ENCODE results near the gene HS6ST2.

The HS6ST2 gene

GRCh38 chrX:132876523-132877338 is 81.7 kb downstream of the HS6ST2 start:
- Histone ChIP-seq H3K4me1 (ENCODE audit: control insufficient read depth in 1 of 2, insufficient read depth in 1 of 2, low read depth in 1 of 2, low read length in 1 of 2) (no peaks in the 10 kb centered on the region), H3K27ac (no peak overlapping the region), H3K36me3 (no peaks in the 10 kb centered on the region), H3K4me3 (ENCODE audit: low read depth in 1 of 2, low read length in 1 of 2) (no peak overlapping the region), H3K9me3 (no peaks in the 10 kb centered on the region), H3K27me3 (no peaks in the 10 kb centered on the region)
- no peak for TF ChIP-seq CTCF (IDR thresholded peaks at IDR 0.05)

GRCh38 chrX:132875650-132876522 is 82.5 kb downstream of the HS6ST2 start:
- Histone ChIP-seq H3K9me3 (no peaks in the 10 kb centered on the region), H3K4me1 (ENCODE audit: control insufficient read depth in 1 of 2, insufficient read depth in 1 of 2, low read depth in 1 of 2, low read length in 1 of 2) (no peaks in the 10 kb centered on the region), H3K27ac (no peak overlapping the region), H3K36me3 (no peaks in the 10 kb centered on the region), H3K4me3 (ENCODE audit: low read depth in 1 of 2, low read length in 1 of 2) (no peak overlapping the region), H3K27me3 (no peaks in the 10 kb centered on the region)
- TF ChIP-seq CTCF (IDR thresholded peaks at IDR 0.05), result no peak

GRCh38 chrX:132862562-132862961 is 95.9 kb downstream of the HS6ST2 start:
- Histone ChIP-seq H3K27ac (no peak overlapping the region), H3K27me3 (no peaks in the 10 kb centered on the region), H3K4me3 (ENCODE audit: low read depth in 1 of 2, low read length in 1 of 2) (no peak overlapping the region), H3K4me1 (ENCODE audit: control insufficient read depth in 1 of 2, insufficient read depth in 1 of 2, low read depth in 1 of 2, low read length in 1 of 2) (no peaks in the 10 kb centered on the region), H3K36me3 (no peaks in the 10 kb centered on the region), H3K9me3 (no peaks in the 10 kb centered on the region)
- TF ChIP-seq CTCF (IDR thresholded peaks at IDR 0.05), result no peak

GRCh38 chrX:132861076-132861475 is 97.4 kb downstream of the HS6ST2 start:
- H3K9me3 ChIP-seq, result no peaks in the 10 kb centered on the region
- H3K4me1 ChIP-seq (ENCODE audit: control insufficient read depth in 1 of 2, insufficient read depth in 1 of 2, low read depth in 1 of 2, low read length in 1 of 2), result no peaks in the 10 kb centered on the region
- no peak for TF ChIP-seq CTCF (IDR thresholded peaks at IDR 0.05)

GRCh38 chrX:132860200-132860599 is 98.2 kb downstream of the HS6ST2 start:
- Histone ChIP-seq H3K9me3 (no peaks in the 10 kb centered on the region), H3K36me3 (no peaks in the 10 kb centered on the region), H3K4me1 (ENCODE audit: control insufficient read depth in 1 of 2, insufficient read depth in 1 of 2, low read depth in 1 of 2, low read length in 1 of 2) (no peaks in the 10 kb centered on the region), H3K27me3 (no peaks in the 10 kb centered on the region), H3K4me3 (ENCODE audit: low read depth in 1 of 2, low read length in 1 of 2) (no peak overlapping the region), H3K27ac (no peak overlapping the region)
- no peak for TF ChIP-seq CTCF (IDR thresholded peaks at IDR 0.05)

More at GRCh38 chrX:132861076-132861475, 97.4 kb downstream of the HS6ST2 start:
- no peak overlapping the region for H3K4me3 ChIP-seq (ENCODE audit: low read depth in 1 of 2, low read length in 1 of 2)
- no peaks in the 10 kb centered on the region for H3K27me3 ChIP-seq
- no peaks in the 10 kb centered on the region for H3K36me3 ChIP-seq
- no peak overlapping the region for H3K27ac ChIP-seq
